HepG2 (cell line): Measurements from ENCODE around the gene HACD2. TPM values are rescaled to one million over a fixed set of nuclear protein-coding genes. Genes with fewer than 3 reads are reported as not detected.
A peak's percentile ranks its signal among the peaks of the same experiment; 100 is the strongest.

Experiments
- HMGXB4 ChIP-seq, 2 experiments: sonication (generic) in 1 of 2; formaldehyde crosslinking in 1 of 2; IDR thresholded peaks; 2 replicates each; pipeline versions ENCODE4 v1.4.0 to v1.6.1; 2018 to 2020; ENCODE audit warnings: missing genetic modification reagents in 2 of 2, borderline replicate concordance in 1 of 2, low read depth in 1 of 2, mild to moderate bottlenecking in 1 of 2, missing biosample characterization in 1 of 2
- KDM5B ChIP-seq: sonication (generic); formaldehyde crosslinking; IDR thresholded peaks from 2 replicates; pipeline ENCODE4 v1.4.0; 2020; ENCODE audit warnings: missing genetic modification reagents, mild to moderate bottlenecking, borderline replicate concordance
- POGZ ChIP-seq: sonication (generic); formaldehyde crosslinking; IDR thresholded peaks from 2 replicates; pipeline ENCODE4 v1.4.0; 2020; ENCODE audit warnings: mild to moderate bottlenecking, missing genetic modification reagents
- TAF1 ChIP-seq: sonication (generic); formaldehyde crosslinking; IDR thresholded peaks from 2 replicates; pipeline ENCODE4 v1.4.0; 2020; ENCODE audit warnings: missing genetic modification reagents
- ZBTB44 ChIP-seq: sonication (generic); formaldehyde crosslinking; IDR thresholded peaks from 2 replicates; pipeline ENCODE4 v1.4.0; 2020; ENCODE audit warnings: missing genetic modification reagents
- ZNF564 ChIP-seq: sonication (generic); formaldehyde crosslinking; IDR thresholded peaks from 2 replicates; pipeline ENCODE4 v1.8.1; 2023; ENCODE audit warnings: mild to moderate bottlenecking, missing genetic modification reagents
- polyA plus RNA-seq, 8 experiments: library from polyadenylated mRNA; depleted of rRNA in 3 of 8; stranded (reverse) in 7 of 8; unstranded in 1 of 8; fragments of >200 nt; fragmentation: Illumina TruSeq in 4 of 8; extraction: Trizol in 4 of 8; gene quantifications; 2 replicates each; pipeline versions ENCODE4 v1.2.1 to v1.2.3, GENCODE V29; 2011 to 2016; ENCODE audit warnings: low read depth in 4 of 8, missing spikeins in 1 of 8, mixed read lengths in 1 of 8; ENCODE audit not compliant: insufficient read depth in 1 of 8
- total RNA-seq, 5 experiments: library from RNA; depleted of rRNA; stranded (reverse); fragments of >200 nt; fragmentation: Illumina TruSeq; extraction: Trizol; gene quantifications; 2 replicates each; pipeline ENCODE4 v1.2.3, GENCODE V29; 2016; ENCODE audit warnings: low read depth in 1 of 5
- TF ChIP-seq, protein P1 (sequence below): sonication (generic); formaldehyde crosslinking; IDR thresholded peaks from 2 replicates; pipeline ENCODE4 v1.5.0; 2020; ENCODE audit warnings: mild to moderate bottlenecking, missing genetic modification reagents, moderate library complexity
- TF ChIP-seq, protein P2 (sequence below), 2 experiments: fragments of 450-650 bp in 1 of 2; sonication (generic) in 1 of 2; formaldehyde crosslinking in 1 of 2; IDR thresholded peaks; 2 replicates each; pipeline versions ENCODE4 v1.6.1 to v1.8.0; 2016 to 2022; ENCODE audit warnings: antibody characterized with exemption in 1 of 2, mild to moderate bottlenecking in 1 of 2, missing genetic modification reagents in 1 of 2
- TF ChIP-seq, protein P3 (sequence below): sonication (generic); formaldehyde crosslinking; IDR thresholded peaks from 2 replicates; pipeline ENCODE4 v1.5.1; 2020; ENCODE audit warnings: missing genetic modification reagents, mild to moderate bottlenecking, borderline replicate concordance

The HACD2 gene
- total and polyA plus RNA-seq, 2 of the 13 experiments (the other 11 are each of a cell fraction or from before 2014, with no cell fraction given), result 47.0 to 50.4 TPM

- TF ChIP-seq, protein P1, sequence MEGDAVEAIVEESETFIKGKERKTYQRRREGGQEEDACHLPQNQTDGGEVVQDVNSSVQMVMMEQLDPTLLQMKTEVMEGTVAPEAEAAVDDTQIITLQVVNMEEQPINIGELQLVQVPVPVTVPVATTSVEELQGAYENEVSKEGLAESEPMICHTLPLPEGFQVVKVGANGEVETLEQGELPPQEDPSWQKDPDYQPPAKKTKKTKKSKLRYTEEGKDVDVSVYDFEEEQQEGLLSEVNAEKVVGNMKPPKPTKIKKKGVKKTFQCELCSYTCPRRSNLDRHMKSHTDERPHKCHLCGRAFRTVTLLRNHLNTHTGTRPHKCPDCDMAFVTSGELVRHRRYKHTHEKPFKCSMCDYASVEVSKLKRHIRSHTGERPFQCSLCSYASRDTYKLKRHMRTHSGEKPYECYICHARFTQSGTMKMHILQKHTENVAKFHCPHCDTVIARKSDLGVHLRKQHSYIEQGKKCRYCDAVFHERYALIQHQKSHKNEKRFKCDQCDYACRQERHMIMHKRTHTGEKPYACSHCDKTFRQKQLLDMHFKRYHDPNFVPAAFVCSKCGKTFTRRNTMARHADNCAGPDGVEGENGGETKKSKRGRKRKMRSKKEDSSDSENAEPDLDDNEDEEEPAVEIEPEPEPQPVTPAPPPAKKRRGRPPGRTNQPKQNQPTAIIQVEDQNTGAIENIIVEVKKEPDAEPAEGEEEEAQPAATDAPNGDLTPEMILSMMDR (CRISPR knock-in tag), result no peak
- TF ChIP-seq POGZ (CRISPR knock-in tag) (peak; percentile 91), KDM5B (CRISPR knock-in tag) (peak; percentile 64), ZNF564 (CRISPR knock-in tag) (peak; percentile 70; the same call in 1 of the 2 replicates), ZBTB44 (CRISPR knock-in tag) (peak; percentile 84; the same call in 1 of the 2 replicates), TAF1 (CRISPR knock-in tag) (peak; percentile 84), HMGXB4 (CRISPR knock-in tag; IDR thresholded peaks at IDR 0.05; ENCODE audit: borderline replicate concordance in 1 of 2, low read depth in 1 of 2) (peak; percentile 64 to 84)
- TF ChIP-seq, protein P2, sequence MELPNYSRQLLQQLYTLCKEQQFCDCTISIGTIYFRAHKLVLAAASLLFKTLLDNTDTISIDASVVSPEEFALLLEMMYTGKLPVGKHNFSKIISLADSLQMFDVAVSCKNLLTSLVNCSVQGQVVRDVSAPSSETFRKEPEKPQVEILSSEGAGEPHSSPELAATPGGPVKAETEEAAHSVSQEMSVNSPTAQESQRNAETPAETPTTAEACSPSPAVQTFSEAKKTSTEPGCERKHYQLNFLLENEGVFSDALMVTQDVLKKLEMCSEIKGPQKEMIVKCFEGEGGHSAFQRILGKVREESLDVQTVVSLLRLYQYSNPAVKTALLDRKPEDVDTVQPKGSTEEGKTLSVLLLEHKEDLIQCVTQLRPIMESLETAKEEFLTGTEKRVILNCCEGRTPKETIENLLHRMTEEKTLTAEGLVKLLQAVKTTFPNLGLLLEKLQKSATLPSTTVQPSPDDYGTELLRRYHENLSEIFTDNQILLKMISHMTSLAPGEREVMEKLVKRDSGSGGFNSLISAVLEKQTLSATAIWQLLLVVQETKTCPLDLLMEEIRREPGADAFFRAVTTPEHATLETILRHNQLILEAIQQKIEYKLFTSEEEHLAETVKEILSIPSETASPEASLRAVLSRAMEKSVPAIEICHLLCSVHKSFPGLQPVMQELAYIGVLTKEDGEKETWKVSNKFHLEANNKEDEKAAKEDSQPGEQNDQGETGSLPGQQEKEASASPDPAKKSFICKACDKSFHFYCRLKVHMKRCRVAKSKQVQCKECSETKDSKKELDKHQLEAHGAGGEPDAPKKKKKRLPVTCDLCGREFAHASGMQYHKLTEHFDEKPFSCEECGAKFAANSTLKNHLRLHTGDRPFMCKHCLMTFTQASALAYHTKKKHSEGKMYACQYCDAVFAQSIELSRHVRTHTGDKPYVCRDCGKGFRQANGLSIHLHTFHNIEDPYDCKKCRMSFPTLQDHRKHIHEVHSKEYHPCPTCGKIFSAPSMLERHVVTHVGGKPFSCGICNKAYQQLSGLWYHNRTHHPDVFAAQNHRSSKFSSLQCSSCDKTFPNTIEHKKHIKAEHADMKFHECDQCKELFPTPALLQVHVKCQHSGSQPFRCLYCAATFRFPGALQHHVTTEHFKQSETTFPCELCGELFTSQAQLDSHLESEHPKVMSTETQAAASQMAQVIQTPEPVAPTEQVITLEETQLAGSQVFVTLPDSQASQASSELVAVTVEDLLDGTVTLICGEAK (IDR thresholded peaks at IDR 0.05), result no peak
- TF ChIP-seq, protein P2 (CRISPR knock-in tag; IDR thresholded peaks at IDR 0.05), result peak; percentile 63; the same call in 1 of the 2 replicates
- TF ChIP-seq, protein P3, sequence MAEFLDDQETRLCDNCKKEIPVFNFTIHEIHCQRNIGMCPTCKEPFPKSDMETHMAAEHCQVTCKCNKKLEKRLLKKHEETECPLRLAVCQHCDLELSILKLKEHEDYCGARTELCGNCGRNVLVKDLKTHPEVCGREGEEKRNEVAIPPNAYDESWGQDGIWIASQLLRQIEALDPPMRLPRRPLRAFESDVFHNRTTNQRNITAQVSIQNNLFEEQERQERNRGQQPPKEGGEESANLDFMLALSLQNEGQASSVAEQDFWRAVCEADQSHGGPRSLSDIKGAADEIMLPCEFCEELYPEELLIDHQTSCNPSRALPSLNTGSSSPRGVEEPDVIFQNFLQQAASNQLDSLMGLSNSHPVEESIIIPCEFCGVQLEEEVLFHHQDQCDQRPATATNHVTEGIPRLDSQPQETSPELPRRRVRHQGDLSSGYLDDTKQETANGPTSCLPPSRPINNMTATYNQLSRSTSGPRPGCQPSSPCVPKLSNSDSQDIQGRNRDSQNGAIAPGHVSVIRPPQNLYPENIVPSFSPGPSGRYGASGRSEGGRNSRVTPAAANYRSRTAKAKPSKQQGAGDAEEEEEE (CRISPR knock-in tag), result no peak
These were observed at the start of gene HACD2 (continued) for GRCh38 chr3:123584988-123585937.
